ENCODE data around the gene NHSL2.

DNA sequence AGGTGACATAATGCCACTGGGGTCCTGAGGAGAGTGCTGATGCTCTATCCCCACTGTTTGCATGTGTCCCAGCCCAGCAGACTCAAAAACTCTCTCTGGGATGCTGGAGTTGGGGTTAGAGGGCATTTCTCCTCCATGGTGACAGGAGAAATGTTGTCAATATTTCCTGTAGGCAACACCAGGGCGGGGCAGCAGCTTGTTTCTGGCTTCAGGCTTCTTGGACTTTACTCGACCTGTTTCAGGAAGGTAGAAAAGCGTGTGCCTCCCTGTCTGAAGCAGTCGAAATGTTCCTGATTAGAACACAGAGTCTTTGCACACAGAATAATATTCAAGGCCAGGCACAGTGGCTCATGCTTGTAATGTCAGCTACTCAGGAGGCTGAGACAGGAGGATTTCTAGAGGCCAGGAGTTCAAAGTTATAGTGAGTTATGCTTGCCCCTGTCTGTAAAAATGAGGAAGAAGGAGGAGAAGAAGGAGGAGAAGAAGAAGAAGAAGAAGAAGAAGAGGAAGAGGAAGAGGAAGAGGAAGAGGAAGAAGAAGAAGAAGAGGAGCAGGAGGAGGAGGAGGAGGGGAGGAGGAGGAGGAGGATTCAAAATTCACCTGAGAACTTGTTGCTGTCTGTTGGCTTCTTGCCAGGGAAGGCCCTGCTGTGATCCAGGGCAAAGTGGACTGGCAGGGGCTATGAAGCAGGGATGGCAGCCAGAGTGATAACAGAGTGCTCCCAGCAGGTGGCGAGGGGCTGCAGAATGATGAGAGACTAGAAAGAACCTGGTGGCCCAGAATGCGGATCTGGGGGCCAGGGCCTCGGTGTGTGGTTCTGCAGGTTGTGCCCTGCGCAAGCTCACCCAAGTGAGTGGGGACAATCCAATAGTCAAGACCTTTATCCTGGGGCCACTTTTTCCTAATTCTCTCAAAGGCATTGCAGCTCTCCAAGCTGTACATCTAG lies 138.1 kb downstream of the NHSL2 start:
- TF ChIP-seq YY1 (IDR thresholded peaks at IDR 0.05; ENCODE audit: insufficient read depth, insufficient read length) (no peak), ZNF274 (IDR thresholded peaks at IDR 0.05; ENCODE audit: low read depth, low read length) (no peak), SUZ12 (IDR thresholded peaks at IDR 0.05; ENCODE audit: extremely low read depth, insufficient read depth, insufficient read length) (no peak)

All from NT2/D1 (cell line).